ENCODE data around the gene RUNX2. TPM values are rescaled to one million over a fixed set of nuclear protein-coding genes. Genes with fewer than 3 reads are reported as not detected.

Gene RUNX2
- total RNA-seq, 1 experiment from 2014 or later: 9.3 TPM

- no peak for TF ChIP-seq CTCF (IDR thresholded peaks at IDR 0.05; ENCODE audit: unreplicated experiment)
- no peaks in the 10 kb centered on the region for H3K9me3 Mint-ChIP-seq (ENCODE audit: unreplicated experiment)
- no peaks in the 10 kb centered on the region for H3K4me1 Mint-ChIP-seq (ENCODE audit: insufficient read depth, unreplicated experiment)
- POLR2A ChIA-PET: no interaction called here
- no TSS peak for BruUV-seq (replicated peaks)
- no peak for DNase-seq (ENCODE audit: unreplicated experiment)
- no peaks in the 10 kb centered on the region for H3K27me3 Mint-ChIP-seq (ENCODE audit: insufficient read depth, unreplicated experiment)
- H3K4me3 Mint-ChIP-seq (ENCODE audit: unreplicated experiment): no peak overlapping the region
- intact Hi-C loops (cut with micrococcal nuclease): no loop called here
- no peak overlapping the region for H3K27ac Mint-ChIP-seq (ENCODE audit: low read depth, unreplicated experiment)
- H3K36me3 Mint-ChIP-seq (ENCODE audit: insufficient read depth, unreplicated experiment): no peaks in the 10 kb centered on the region
- CTCF ChIA-PET: no interaction called here
Measured at GRCh38 chr6:45553730-45554344, 225.7 kb downstream of the RUNX2 start.

GRCh38 chr6:45554591-45554990 lies 226.5 kb downstream of the RUNX2 start:
- H3K27ac Mint-ChIP-seq (ENCODE audit: low read depth, unreplicated experiment): no peak overlapping the region
- no peak for DNase-seq (ENCODE audit: unreplicated experiment)
- TF ChIP-seq CTCF (IDR thresholded peaks at IDR 0.05; ENCODE audit: unreplicated experiment): no peak
- H3K4me1 Mint-ChIP-seq (ENCODE audit: insufficient read depth, unreplicated experiment): no peaks in the 10 kb centered on the region
- no peaks in the 10 kb centered on the region for H3K9me3 Mint-ChIP-seq (ENCODE audit: unreplicated experiment)
- BruUV-seq (replicated peaks): no TSS peak
- no peak overlapping the region for H3K4me3 Mint-ChIP-seq (ENCODE audit: unreplicated experiment)
- no peaks in the 10 kb centered on the region for H3K36me3 Mint-ChIP-seq (ENCODE audit: insufficient read depth, unreplicated experiment)
- intact Hi-C loops (cut with micrococcal nuclease): no loop called here
- ChIA-PET POLR2A (interaction anchor here (0.6 to 0.7 kb wide), 2 partner anchors 35 to 1076 kb away, joined by 3 read pairs; no protein-coding TSS in a partner anchor), CTCF (interaction anchor here (0.6 kb wide), 1 partner anchor 34 kb away, joined by 3 read pairs; no protein-coding TSS in a partner anchor)
- no peaks in the 10 kb centered on the region for H3K27me3 Mint-ChIP-seq (ENCODE audit: insufficient read depth, unreplicated experiment)

- CTCF ChIA-PET: interaction anchor here (0.6 to 0.7 kb wide), 3 partner anchors 12 to 1775 kb away, joined by 3 to 5 read pairs (median 3); no protein-coding TSS in a partner anchor
Measured at GRCh38 chr6:45555981-45556771, 228.0 kb downstream of the RUNX2 start.

More at GRCh38 chr6:45555981-45556771, 228.0 kb downstream of the RUNX2 start:
- POLR2A ChIA-PET: interaction anchor here (1.2 kb wide), 1 partner anchor 24 kb away, joined by 4 read pairs; no protein-coding TSS in a partner anchor
- TF ChIP-seq CTCF (IDR thresholded peaks at IDR 0.05; ENCODE audit: unreplicated experiment): no peak
- intact Hi-C loops (cut with micrococcal nuclease): no loop called here
- BruUV-seq (replicated peaks): no TSS peak
- H3K27ac Mint-ChIP-seq (ENCODE audit: low read depth, unreplicated experiment): no peak overlapping the region
- H3K4me1 Mint-ChIP-seq (ENCODE audit: insufficient read depth, unreplicated experiment): no peaks in the 10 kb centered on the region
- no peaks in the 10 kb centered on the region for H3K36me3 Mint-ChIP-seq (ENCODE audit: insufficient read depth, unreplicated experiment)
- DNase-seq (ENCODE audit: unreplicated experiment): no peak
- H3K27me3 Mint-ChIP-seq (ENCODE audit: insufficient read depth, unreplicated experiment): no peaks in the 10 kb centered on the region
- no peaks in the 10 kb centered on the region for H3K9me3 Mint-ChIP-seq (ENCODE audit: unreplicated experiment)
- H3K4me3 Mint-ChIP-seq (ENCODE audit: unreplicated experiment): no peak overlapping the region
